GM12872 (cell line): ENCODE data around the gene CDC42BPA.

Source experiments
- TF ChIP-seq, protein P1 (sequence below): IDR thresholded peaks from 3 replicates; pipeline ENCODE4 v1.5.1; 2011; ENCODE audit warnings: low read depth, mild to moderate bottlenecking, low read length, moderate library complexity; ENCODE audit not compliant: insufficient read depth

CDC42BPA gene

DNA sequence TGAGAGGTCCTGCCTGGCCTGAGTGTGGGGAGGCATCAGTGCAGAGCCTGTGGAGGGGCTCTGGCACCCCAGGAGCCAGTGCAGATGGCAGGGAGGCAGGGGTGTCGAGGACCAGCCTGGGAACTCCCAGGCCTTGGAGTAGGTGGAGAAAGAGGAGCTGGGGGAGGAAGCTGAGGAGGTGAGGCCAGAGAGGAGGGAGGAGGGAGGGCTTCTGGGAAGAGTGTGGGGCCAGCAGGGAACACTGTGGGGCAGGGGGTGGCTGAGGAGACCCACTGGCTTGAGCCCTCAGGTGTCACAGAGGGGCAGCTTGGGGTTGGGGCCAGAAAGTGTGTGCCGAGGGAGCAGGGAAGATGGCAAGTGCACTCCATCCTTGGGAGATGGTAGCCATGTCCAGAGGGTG, 374.4 kb downstream of the CDC42BPA start:
- TF ChIP-seq, protein P1, sequence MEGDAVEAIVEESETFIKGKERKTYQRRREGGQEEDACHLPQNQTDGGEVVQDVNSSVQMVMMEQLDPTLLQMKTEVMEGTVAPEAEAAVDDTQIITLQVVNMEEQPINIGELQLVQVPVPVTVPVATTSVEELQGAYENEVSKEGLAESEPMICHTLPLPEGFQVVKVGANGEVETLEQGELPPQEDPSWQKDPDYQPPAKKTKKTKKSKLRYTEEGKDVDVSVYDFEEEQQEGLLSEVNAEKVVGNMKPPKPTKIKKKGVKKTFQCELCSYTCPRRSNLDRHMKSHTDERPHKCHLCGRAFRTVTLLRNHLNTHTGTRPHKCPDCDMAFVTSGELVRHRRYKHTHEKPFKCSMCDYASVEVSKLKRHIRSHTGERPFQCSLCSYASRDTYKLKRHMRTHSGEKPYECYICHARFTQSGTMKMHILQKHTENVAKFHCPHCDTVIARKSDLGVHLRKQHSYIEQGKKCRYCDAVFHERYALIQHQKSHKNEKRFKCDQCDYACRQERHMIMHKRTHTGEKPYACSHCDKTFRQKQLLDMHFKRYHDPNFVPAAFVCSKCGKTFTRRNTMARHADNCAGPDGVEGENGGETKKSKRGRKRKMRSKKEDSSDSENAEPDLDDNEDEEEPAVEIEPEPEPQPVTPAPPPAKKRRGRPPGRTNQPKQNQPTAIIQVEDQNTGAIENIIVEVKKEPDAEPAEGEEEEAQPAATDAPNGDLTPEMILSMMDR, result no peak

DNA sequence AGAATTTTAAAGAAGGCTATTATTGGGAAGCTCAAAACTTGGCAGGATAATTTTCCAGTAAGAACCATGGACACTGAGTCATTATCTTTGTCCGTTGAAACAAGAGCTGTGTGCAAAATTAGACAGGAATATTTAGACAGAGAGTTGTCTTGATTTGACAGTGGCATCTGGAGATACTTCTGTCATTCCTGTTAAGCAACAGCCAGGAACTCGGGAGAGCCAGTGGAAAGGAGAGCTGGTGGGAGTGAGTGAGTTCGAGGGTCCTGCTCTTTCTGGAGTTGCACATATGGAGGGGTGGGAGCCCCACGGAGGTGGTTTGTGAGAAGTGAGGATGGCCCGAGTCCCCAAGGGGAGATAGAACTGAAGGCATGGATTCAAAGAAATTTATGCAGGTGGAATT, 375.1 kb downstream of the CDC42BPA start:
- TF ChIP-seq, protein P1, result no peak

DNA sequence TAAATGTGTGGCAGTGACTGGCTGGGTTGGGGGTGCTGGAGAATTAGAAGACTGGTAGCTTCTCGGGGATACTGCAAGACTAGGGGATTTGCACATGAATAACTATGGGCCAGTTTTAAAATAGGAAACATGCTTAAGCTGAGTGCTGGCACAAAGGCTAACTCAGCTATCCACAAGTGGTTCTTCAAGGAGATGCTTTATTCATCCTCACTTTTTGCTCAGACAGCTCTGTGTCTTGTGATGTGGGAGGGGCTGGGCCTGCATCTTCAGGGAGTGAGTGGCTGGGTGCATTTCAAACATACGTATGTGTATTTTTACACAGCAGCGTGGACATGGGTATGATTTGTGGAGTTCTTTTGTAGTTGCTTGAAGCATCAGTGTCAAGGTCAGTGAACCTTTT, 375.9 kb downstream of the CDC42BPA start:
- TF ChIP-seq, protein P1, result no peak

DNA sequence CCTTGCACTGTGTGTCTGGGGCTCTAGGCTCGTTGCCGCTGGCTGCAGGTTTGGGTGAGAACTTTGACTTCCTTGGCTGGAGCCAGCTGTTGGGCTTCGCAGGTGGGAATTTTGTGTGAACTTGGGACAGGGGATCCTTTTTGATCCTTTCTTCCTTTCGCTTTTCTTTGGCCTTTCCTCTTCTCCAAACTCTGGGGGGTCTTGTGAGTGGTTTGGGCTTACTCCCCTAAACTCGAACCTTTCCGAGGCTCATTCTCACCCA, 377.6 kb downstream of the CDC42BPA start:
- TF ChIP-seq, protein P1, result no peak

DNA sequence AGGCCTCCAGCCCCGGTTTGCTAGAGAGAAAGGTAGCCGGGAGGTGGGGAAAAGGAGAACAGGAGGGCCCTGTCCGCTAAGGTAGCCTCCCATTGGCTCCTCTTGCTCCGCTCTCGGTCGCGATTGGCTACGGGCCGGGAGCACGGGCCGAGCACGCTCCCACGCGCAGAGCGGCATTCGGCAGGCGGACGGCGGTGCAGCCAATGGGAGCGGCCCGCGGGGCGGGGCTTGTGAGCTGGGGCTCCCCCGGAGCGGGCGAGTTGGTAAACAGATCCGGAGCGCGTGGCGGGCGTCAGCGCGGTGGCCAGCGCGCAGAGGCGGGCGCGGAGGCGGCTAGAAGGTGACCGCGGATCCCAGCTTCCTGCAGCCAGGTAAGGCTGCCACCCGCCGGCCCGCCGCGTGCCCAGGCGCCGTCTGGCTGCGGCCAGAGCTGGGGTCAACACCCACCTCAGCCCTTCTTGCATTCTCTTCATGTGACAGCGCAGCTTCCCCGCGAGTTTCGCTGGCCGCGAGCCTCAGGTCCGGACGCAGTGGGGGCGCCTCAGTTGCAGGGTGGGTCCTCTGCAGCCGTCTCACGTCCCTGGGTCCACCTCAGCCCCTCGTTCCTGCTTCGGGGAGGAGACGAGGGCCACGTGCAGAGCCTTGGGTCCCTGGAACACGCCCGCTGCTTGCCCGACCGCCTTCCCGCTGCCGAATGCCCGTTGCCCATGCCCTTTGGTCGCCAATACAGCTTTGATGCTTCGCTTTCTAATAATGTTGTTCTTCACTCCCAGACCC, 378.1 kb downstream of the CDC42BPA start, which contains the start of gene COQ8A:
Gene COQ8A, plus strand, starts transcription at position 266 of the 777 bp plus-strand sequence. CDS start 21,092 bp downstream, outside the sequence.
- TF ChIP-seq, protein P1, result no peak
